ENCODE data around the gene CEP57L1.

The CEP57L1 gene

GRCh38 chr6:109059153-109059552 is 36.2 kb upstream of the CEP57L1 start:
- Mint-ChIP-seq H3K27me3 (no peaks in the 10 kb centered on the region), H3K36me3 (ENCODE audit: insufficient read depth) (peaks cover 2% of the 10 kb centered on the region), H3K4me1 (ENCODE audit: low read depth in 2 of 2) (peaks cover 28 to 48% of the 10 kb centered on the region in 2 donors), H3K27ac (peak overlapping the region; percentile 88 to 93), H3K4me3 (peak overlapping the region in 1 of 2 donors; percentile 64), H3K9me3 (no peaks in the 10 kb centered on the region)
- ATAC-seq (replicated peaks) (no peak), DNase-seq (no peak)

DNA sequence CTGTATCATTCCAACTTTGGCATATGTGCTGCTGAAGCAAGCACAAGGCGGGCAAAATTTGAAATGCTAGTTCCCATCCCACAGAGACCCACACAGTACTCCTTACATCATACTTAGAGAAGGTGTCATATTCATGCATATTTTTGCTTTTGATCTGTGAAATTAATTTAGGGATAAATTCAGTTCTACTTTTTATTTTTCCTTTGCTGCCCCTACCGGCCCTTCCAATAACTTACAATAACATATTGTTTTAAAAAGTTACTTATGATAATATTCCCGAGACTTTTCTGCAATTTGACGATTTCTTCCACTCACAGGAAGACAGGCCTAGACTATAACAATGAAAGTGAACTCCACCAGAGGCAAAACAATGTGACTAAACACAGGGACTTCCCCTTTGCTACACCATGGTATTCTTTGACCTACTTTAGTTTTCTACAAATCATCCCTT is 35.7 kb upstream of the CEP57L1 start:
- Mint-ChIP-seq H3K4me3 (peak overlapping the region; percentile 50 to 64), H3K36me3 (ENCODE audit: insufficient read depth) (peaks cover 2% of the 10 kb centered on the region), H3K27ac (peak overlapping the region; percentile 88 to 93), H3K27me3 (no peaks in the 10 kb centered on the region), H3K9me3 (no peaks in the 10 kb centered on the region), H3K4me1 (ENCODE audit: low read depth in 2 of 2) (peaks cover 30 to 51% of the 10 kb centered on the region in 2 donors)
- peak; percentile 98 for ATAC-seq (replicated peaks)
- peak; percentile 21 to 28 (median 27) for DNase-seq

GRCh38 chr6:109060571-109060970 is 34.7 kb upstream of the CEP57L1 start:
- Mint-ChIP-seq H3K4me1 (ENCODE audit: low read depth in 2 of 2) (peaks cover 30 to 56% of the 10 kb centered on the region in 2 donors), H3K4me3 (peak overlapping the region; percentile 26 to 36), H3K36me3 (ENCODE audit: insufficient read depth) (peaks cover 2% of the 10 kb centered on the region), H3K9me3 (no peaks in the 10 kb centered on the region), H3K27ac (peak overlapping the region; percentile 80 to 88), H3K27me3 (no peaks in the 10 kb centered on the region)
- ATAC-seq (replicated peaks) (no peak), DNase-seq (no peak)

- Mint-ChIP-seq H3K4me3 (peak overlapping the region in 1 of 2 donors; percentile 38), H3K9me3 (no peaks in the 10 kb centered on the region), H3K36me3 (ENCODE audit: insufficient read depth) (no peaks in the 10 kb centered on the region)
Observed at GRCh38 chr6:109062216-109062615, 33.1 kb upstream of the CEP57L1 start.

GRCh38 chr6:109062767-109063352 is 32.4 kb upstream of the CEP57L1 start:
- Mint-ChIP-seq H3K27me3 (no peaks in the 10 kb centered on the region), H3K4me3 (peak overlapping the region; percentile 53 to 58), H3K4me1 (ENCODE audit: low read depth in 2 of 2) (peaks cover 37 to 65% of the 10 kb centered on the region in 2 donors), H3K36me3 (ENCODE audit: insufficient read depth) (no peaks in the 10 kb centered on the region), H3K9me3 (no peaks in the 10 kb centered on the region), H3K27ac (peak overlapping the region in 1 of 2 donors; percentile 54)
- ATAC-seq (replicated peaks) (no peak), DNase-seq (no peak)

More at GRCh38 chr6:109062216-109062615, 33.1 kb upstream of the CEP57L1 start:
- no peak for DNase-seq
- no peak for ATAC-seq (replicated peaks)
- Mint-ChIP-seq H3K27me3 (no peaks in the 10 kb centered on the region), H3K27ac (peak overlapping the region; percentile 47 to 54), H3K4me1 (ENCODE audit: low read depth in 2 of 2) (peaks cover 33 to 59% of the 10 kb centered on the region in 2 donors)

DNA sequence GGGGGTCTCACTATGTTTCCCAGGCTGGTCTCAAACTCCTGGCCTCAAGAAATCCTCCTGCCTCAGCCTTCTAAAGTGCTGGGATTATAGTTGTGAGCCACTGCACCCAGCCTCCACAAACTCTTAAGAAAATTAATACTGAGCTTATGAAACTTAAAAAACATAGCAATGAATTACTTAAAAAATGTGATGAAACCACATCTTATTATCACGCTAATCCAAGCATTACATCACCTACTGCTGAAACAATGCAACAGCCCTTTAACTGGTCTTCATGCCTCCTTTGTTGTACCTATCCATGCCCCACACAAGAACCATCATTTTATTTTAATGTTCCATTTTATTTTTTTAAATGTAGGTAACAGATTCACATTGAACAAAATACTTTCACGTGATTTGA is 25.6 kb upstream of the CEP57L1 start:
- Mint-ChIP-seq H3K27ac (peak overlapping the region; percentile 24 to 95), H3K27me3 (no peaks in the 10 kb centered on the region)
- ATAC-seq (replicated peaks) = no peak

DNA sequence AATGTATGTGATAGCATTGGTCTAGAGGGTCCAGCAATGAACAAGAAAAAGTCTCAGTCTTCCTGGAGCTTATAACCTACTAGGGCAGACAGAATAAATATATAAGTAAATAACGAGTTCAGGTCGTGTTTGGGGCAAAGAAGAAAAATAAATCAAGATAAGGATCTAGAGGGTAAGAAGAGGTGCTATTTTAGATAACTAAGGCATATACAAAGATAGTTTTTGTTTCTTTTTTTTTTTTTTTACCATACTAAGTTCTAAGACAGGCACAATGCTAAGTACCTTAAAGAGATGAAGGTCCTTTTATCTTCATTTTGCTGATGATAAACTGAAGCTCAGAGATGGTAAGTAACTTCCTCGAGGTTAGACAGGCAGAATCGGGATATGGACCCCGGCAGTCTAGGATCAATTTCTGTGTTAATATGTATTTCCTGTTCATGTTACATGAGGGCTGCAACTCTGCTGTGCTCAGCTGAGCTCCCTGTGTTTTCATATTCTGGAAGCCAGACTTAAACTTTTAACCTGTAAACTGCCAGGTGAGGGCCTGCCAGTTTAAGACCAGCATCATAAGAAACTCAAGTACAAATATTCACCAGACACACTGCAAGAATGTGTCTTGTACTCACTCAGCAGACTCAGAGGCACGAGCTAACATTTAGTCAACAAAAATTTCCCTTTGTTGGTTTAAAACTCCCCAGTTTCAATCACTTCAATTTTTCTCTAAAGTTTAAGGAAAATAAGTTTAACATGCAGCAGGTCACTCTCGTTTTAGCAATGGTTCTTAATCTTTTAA is 24.0 kb upstream of the CEP57L1 start:
- H3K4me1 Mint-ChIP-seq (ENCODE audit: low read depth in 2 of 2) = peaks cover 33 to 38% of the 10 kb centered on the region in 2 donors
- H3K36me3 Mint-ChIP-seq (ENCODE audit: insufficient read depth) = no peaks in the 10 kb centered on the region
- no peaks in the 10 kb centered on the region for H3K9me3 Mint-ChIP-seq
- peak overlapping the region; percentile 85 to 95 for H3K27ac Mint-ChIP-seq
- H3K4me3 Mint-ChIP-seq = peak overlapping the region; percentile 70 to 81
- H3K27me3 Mint-ChIP-seq = no peaks in the 10 kb centered on the region
- DNase-seq (no peak), ATAC-seq (replicated peaks) (peak; percentile 69)

More for the DNA sequence above, 25.6 kb upstream of the CEP57L1 start:
- DNase-seq = no peak
- H3K9me3 Mint-ChIP-seq = no peaks in the 10 kb centered on the region
- H3K4me3 Mint-ChIP-seq = no peak overlapping the region
- H3K36me3 Mint-ChIP-seq (ENCODE audit: insufficient read depth) = no peaks in the 10 kb centered on the region
- H3K4me1 Mint-ChIP-seq (ENCODE audit: low read depth in 2 of 2) = peaks cover 31 to 42% of the 10 kb centered on the region in 2 donors

DNA sequence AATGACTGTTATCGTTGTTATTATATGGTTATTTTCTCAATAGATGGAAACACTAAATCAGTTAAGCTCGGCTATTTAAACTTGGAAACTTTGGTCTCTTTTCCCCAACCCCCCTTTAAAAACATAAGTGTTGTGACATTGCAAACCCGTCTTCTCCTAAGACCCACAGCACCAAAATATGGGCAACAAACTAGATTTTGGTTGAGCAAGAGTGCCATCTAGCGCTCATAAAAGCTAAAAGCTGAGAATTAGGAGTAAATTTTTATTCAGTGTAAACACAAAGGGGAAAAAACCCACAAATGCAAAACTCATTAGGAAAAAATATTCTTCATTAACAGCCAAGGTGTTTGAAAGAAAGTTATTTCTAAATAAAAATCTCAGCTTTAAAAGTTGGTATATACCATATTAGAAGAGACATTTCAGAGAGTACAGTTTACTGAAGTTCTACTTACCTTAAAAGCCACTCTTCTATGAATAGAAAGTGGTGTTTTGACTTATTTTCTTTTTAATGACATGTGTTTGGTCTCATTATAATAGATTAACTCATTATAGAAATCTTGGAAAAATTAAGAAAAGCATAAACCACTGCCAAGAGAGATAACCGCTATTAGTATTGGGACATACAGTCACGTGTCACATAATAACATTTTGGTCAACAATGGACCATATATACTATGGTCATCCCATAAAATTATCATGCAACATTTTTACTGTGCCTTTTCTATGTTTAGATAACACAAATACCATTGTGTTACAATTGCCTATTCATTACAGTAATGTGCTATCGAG is 21.8 kb upstream of the CEP57L1 start:
- Mint-ChIP-seq H3K4me1 (ENCODE audit: low read depth in 2 of 2) (peaks cover 25 to 33% of the 10 kb centered on the region in 2 donors), H3K27ac (no peak overlapping the region), H3K9me3 (no peaks in the 10 kb centered on the region), H3K4me3 (peak overlapping the region; percentile 39 to 46), H3K27me3 (no peaks in the 10 kb centered on the region), H3K36me3 (ENCODE audit: insufficient read depth) (no peaks in the 10 kb centered on the region)
- peak; percentile 68 for ATAC-seq (replicated peaks)
- DNase-seq = peak; percentile 70 to 72 (median 71)

- Mint-ChIP-seq H3K4me3 (no peak overlapping the region), H3K4me1 (ENCODE audit: low read depth in 2 of 2) (peaks cover 25 to 33% of the 10 kb centered on the region in 2 donors), H3K27me3 (no peaks in the 10 kb centered on the region), H3K27ac (no peak overlapping the region), H3K9me3 (no peaks in the 10 kb centered on the region), H3K36me3 (ENCODE audit: insufficient read depth) (no peaks in the 10 kb centered on the region)
- ATAC-seq (replicated peaks) = no peak
- no peak for DNase-seq
Observed at GRCh38 chr6:109074133-109074415, 21.2 kb upstream of the CEP57L1 start.

DNA sequence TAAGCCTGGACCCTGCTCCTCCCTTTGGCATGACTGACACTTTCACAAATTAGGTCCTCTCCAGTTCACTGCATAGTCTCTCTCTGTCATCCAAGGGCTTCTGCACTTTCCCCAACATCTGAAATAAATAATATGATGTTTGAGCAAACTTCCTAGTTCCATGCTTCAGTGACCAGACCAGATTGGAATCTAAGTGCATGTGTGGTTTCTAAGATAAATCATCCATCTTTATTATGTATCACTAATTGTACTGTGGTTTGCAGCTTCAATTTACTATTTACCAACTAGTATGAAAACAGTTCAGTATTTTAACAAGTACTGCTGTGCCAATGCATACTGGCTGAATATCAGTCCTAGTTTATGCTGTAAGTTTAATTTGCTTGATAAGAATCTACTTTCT is 19.4 kb upstream of the CEP57L1 start:
- H3K4me3 Mint-ChIP-seq = no peak overlapping the region
- ATAC-seq (replicated peaks) = no peak
- H3K9me3 Mint-ChIP-seq = no peaks in the 10 kb centered on the region
- no peaks in the 10 kb centered on the region for H3K36me3 Mint-ChIP-seq (ENCODE audit: insufficient read depth)
- H3K27me3 Mint-ChIP-seq = no peaks in the 10 kb centered on the region
- H3K4me1 Mint-ChIP-seq (ENCODE audit: low read depth in 2 of 2) = peaks cover 18 to 28% of the 10 kb centered on the region in 2 donors
- H3K27ac Mint-ChIP-seq = peak overlapping the region in 1 of 2 donors; percentile 55
- no peak for DNase-seq

DNA sequence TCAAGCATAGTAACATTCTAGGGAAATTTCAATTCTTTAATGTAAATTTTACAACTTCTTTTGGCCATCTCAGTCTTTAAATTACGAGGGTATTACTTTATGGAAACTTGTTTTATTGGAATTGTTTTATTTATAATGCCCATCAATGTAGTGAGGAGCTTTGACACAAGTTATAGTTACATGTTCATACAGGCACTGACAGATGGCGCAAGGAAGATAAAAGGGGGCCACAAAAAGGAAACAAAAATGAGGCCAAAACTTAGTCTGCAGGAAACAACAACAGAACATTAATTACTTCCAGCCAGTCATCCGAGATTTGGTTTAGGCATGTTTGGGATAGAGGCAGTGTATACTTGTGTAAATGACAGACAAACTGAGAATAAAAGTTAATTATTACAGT is 18.9 kb upstream of the CEP57L1 start:
- H3K36me3 Mint-ChIP-seq (ENCODE audit: insufficient read depth) = no peaks in the 10 kb centered on the region
- no peaks in the 10 kb centered on the region for H3K27me3 Mint-ChIP-seq
- no peaks in the 10 kb centered on the region for H3K9me3 Mint-ChIP-seq
- no peak overlapping the region for H3K27ac Mint-ChIP-seq
- DNase-seq (no peak), ATAC-seq (replicated peaks) (peak; percentile 27)
- H3K4me3 Mint-ChIP-seq = no peak overlapping the region
- H3K4me1 Mint-ChIP-seq (ENCODE audit: low read depth in 2 of 2) = peaks cover 13 to 24% of the 10 kb centered on the region in 2 donors

DNA sequence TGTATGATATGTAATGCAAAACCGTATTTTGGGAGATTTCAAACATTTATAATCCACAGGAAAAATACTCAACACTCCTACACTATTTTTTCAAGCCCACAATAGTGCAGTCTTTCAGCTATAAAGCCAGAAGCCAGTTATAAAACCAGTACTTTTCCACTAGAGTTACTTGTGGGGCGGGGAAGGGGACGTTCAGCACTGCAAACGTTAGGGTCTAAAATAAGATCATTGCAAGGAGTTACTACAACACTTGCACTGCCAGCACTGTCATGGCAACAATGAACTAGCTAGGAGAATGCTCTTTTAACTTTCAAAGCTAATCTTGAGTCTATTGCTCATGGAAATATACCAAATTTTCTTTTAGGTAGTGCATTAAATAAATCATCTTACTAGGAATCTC is 15.3 kb upstream of the CEP57L1 start:
- ATAC-seq (replicated peaks) = no peak
- DNase-seq = no peak
- Mint-ChIP-seq H3K36me3 (ENCODE audit: insufficient read depth) (no peaks in the 10 kb centered on the region), H3K27me3 (no peaks in the 10 kb centered on the region), H3K4me3 (no peak overlapping the region), H3K4me1 (ENCODE audit: low read depth in 2 of 2) (peaks cover 6 to 9% of the 10 kb centered on the region in 2 donors), H3K9me3 (no peaks in the 10 kb centered on the region), H3K27ac (no peak overlapping the region)

DNA sequence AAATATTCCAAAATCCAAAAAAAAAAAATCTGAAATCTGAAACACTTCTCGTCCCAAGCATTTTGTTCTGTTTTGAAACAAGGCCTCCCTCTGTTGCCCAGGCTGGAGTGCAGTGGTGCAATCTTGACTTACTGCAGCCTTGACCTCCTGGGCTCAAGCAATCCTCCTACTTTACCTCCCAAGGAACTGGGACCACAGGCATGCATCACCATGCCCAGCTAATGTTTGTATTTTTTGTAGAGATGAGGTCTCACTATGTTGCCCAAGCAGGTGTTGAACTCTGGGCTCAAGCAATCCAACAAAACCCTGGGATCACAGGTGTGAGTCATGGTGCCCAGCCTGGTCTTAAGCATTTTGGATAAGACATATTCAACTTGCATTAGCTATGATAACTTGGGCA is 14.3 kb upstream of the CEP57L1 start:
- DNase-seq = no peak
- Mint-ChIP-seq H3K4me1 (ENCODE audit: low read depth in 2 of 2) (peaks cover 3 to 5% of the 10 kb centered on the region in 2 donors), H3K27ac (no peak overlapping the region), H3K4me3 (no peak overlapping the region), H3K9me3 (no peaks in the 10 kb centered on the region), H3K36me3 (ENCODE audit: insufficient read depth) (no peaks in the 10 kb centered on the region), H3K27me3 (no peaks in the 10 kb centered on the region)
- ATAC-seq (replicated peaks) = no peak

Measured in effector memory CD8-positive, alpha-beta T cell (primary cell).